Measurements from ENCODE around the gene ENTREP1.
"Not testable (repeated sequence)": the region's sequence is repeated elsewhere in the genome, so short reads cannot be mapped to it uniquely, and the experiment has no call there.

ENTREP1 gene

DNA sequence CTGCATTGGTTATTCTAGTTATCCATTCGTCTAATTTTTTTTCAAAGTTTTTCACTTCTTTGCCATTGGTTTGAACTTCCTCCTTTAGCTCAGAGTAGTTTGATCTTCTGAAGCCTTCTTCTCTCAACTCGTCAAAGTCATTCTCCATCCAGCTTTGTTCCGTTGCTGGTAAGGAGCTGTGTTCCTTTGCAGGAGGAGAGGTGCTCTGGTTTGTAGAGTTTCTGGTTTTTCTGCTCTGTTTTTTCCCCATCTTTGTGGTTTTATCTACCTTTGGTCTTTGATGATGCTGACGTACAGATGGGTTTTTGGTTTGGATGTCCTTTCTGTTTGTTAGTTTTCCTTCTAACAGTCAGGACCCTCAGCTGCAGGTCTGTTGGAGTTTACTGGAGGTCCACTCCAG lies 114.6 kb downstream of the ENTREP1 start:
- not testable (repeated sequence) for DNase-seq (ENCODE audit: extremely low spot score, insufficient read length, low read depth); FAIRE-seq

DNA sequence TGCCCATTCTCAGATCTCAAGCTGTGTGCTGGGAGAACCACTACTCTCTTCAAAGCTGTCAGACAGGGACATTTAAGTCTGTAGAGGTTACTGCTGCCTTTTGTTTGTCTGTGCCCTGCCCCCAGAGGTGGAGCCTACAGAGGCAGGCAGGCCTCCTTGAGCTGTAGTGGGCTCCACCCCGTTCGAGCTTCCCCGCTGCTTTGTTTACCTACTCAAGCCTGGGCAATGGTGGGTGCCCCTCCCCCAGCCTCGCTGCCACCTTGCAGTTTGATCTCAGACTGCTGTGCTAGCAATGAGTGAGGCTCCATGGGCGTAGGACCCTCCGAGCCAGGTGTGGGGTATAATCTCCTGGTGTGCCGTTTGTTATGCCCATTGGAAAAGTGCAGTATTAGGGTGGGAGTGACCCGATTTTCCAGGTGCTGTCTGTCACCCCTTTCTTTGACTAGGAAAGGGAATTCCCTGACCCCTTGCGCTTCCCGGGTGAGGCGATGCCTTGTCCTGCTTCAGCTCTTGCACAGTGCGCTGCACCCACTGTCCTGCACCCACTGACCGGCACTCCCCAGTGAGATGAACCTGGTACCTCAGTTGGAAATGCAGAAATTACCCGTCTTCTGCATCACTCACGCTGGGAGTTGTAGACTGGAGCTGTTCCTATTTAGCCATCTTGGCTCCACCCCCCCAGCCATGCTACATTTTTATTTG lies 115.4 kb downstream of the ENTREP1 start:
- not testable (repeated sequence) for DNase-seq (ENCODE audit: extremely low spot score, insufficient read length, low read depth); FAIRE-seq
